Skin epidermis (tissue), 12 donors: ENCODE measurements around the gene PLXNA4.

Source experiments
- H3K27ac ChIP-seq, 21 experiments: fragments of 200-600 bp; sonication (generic) in 11 of 21; one replicate each; pipeline ENCODE4 v1.5.0; 2020; ENCODE audit warnings: mild to moderate bottlenecking in 3 of 21, inconsistent platforms in 2 of 21, moderate library complexity in 2 of 21
- H3K4me3 ChIP-seq, 7 experiments: fragments of 200-600 bp; sonication (generic) in 2 of 7; one replicate each; pipeline ENCODE4 v1.5.0; 2020; ENCODE audit warnings: inconsistent platforms in 2 of 7, mild to moderate bottlenecking in 2 of 7, moderate library complexity in 1 of 7

The PLXNA4 gene

GRCh38 chr7:132486274-132486610 is 90.0 kb downstream of the PLXNA4 start:
- H3K4me3 ChIP-seq, result no peak overlapping the region
- H3K27ac ChIP-seq, result peak overlapping the region in 1 of 21 experiments; percentile 25

- Histone ChIP-seq H3K4me3 (no peak overlapping the region), H3K27ac (peak overlapping the region in 1 of 21 experiments; percentile 25)
Measured at GRCh38 chr7:132485600-132486273, 90.5 kb downstream of the PLXNA4 start.

- Histone ChIP-seq H3K4me3 (no peak overlapping the region), H3K27ac (no peak overlapping the region)
Measured at GRCh38 chr7:132485136-132485535, 91.1 kb downstream of the PLXNA4 start.

GRCh38 chr7:132482866-132483265 is 93.4 kb downstream of the PLXNA4 start:
- H3K4me3 ChIP-seq, result no peak overlapping the region
- H3K27ac ChIP-seq, result no peak overlapping the region

GRCh38 chr7:132480534-132480933 is 95.7 kb downstream of the PLXNA4 start:
- H3K27ac ChIP-seq, result no peak overlapping the region

GRCh38 chr7:132476541-132476940 is 99.7 kb downstream of the PLXNA4 start:
- H3K27ac ChIP-seq, result no peak overlapping the region

More at GRCh38 chr7:132480534-132480933, 95.7 kb downstream of the PLXNA4 start:
- H3K4me3 ChIP-seq, result no peak overlapping the region

GRCh38 chr7:132475669-132476116 is 100.6 kb downstream of the PLXNA4 start:
- Histone ChIP-seq H3K4me3 (no peak overlapping the region), H3K27ac (no peak overlapping the region)

More at GRCh38 chr7:132476541-132476940, 99.7 kb downstream of the PLXNA4 start:
- H3K4me3 ChIP-seq, result no peak overlapping the region

- Histone ChIP-seq H3K27ac (peak overlapping the region in 1 of 21 experiments; percentile 39), H3K4me3 (no peak overlapping the region)
Measured at GRCh38 chr7:132475037-132475668, 101.1 kb downstream of the PLXNA4 start.

- H3K27ac ChIP-seq, result peak overlapping the region in 3 of 21 experiments; percentile 33 to 68 (median 56)
- H3K4me3 ChIP-seq, result no peak overlapping the region
Measured at GRCh38 chr7:132472463-132473120, 103.7 kb downstream of the PLXNA4 start.

GRCh38 chr7:132471515-132471914 is 104.8 kb downstream of the PLXNA4 start:
- H3K4me3 ChIP-seq, result no peak overlapping the region

GRCh38 chr7:132469681-132470080 is 106.6 kb downstream of the PLXNA4 start:
- H3K27ac ChIP-seq, result no peak overlapping the region
- no peak overlapping the region for H3K4me3 ChIP-seq

More at GRCh38 chr7:132471515-132471914, 104.8 kb downstream of the PLXNA4 start:
- no peak overlapping the region for H3K27ac ChIP-seq

GRCh38 chr7:132469264-132469663 is 107.0 kb downstream of the PLXNA4 start:
- Histone ChIP-seq H3K27ac (no peak overlapping the region), H3K4me3 (no peak overlapping the region)

- Histone ChIP-seq H3K4me3 (no peak overlapping the region), H3K27ac (no peak overlapping the region)
Measured at GRCh38 chr7:132466367-132466766, 109.9 kb downstream of the PLXNA4 start.

- Histone ChIP-seq H3K27ac (no peak overlapping the region), H3K4me3 (no peak overlapping the region)
Measured at GRCh38 chr7:132465516-132465915, 110.8 kb downstream of the PLXNA4 start.

- Histone ChIP-seq H3K27ac (no peak overlapping the region), H3K4me3 (no peak overlapping the region)
Measured at GRCh38 chr7:132464740-132465139, 111.5 kb downstream of the PLXNA4 start.

- H3K27ac ChIP-seq, result no peak overlapping the region
Measured at GRCh38 chr7:132463922-132464321, 112.3 kb downstream of the PLXNA4 start.

GRCh38 chr7:132462478-132462877 is 113.8 kb downstream of the PLXNA4 start:
- H3K27ac ChIP-seq, result no peak overlapping the region

More at GRCh38 chr7:132463922-132464321, 112.3 kb downstream of the PLXNA4 start:
- H3K4me3 ChIP-seq, result no peak overlapping the region

GRCh38 chr7:132461032-132461592 is 115.2 kb downstream of the PLXNA4 start:
- Histone ChIP-seq H3K27ac (no peak overlapping the region), H3K4me3 (no peak overlapping the region)

More at GRCh38 chr7:132462478-132462877, 113.8 kb downstream of the PLXNA4 start:
- H3K4me3 ChIP-seq, result no peak overlapping the region

- H3K27ac ChIP-seq, result no peak overlapping the region
Measured at GRCh38 chr7:132458729-132459128, 117.5 kb downstream of the PLXNA4 start.

GRCh38 chr7:132457658-132458057 is 118.6 kb downstream of the PLXNA4 start:
- no peak overlapping the region for H3K4me3 ChIP-seq
- H3K27ac ChIP-seq, result no peak overlapping the region

More at GRCh38 chr7:132458729-132459128, 117.5 kb downstream of the PLXNA4 start:
- H3K4me3 ChIP-seq, result no peak overlapping the region
